Kidney (tissue), 14 donors: ENCODE results near the gene HCK. TPM values are rescaled to one million over a fixed set of nuclear protein-coding genes. Genes with fewer than 3 reads are reported as not detected.

ENCODE experiments used
- DNase-seq, 5 donors: peaks; one replicate each; pipeline ENCODE4 v3.0.0-alpha.2; 2013 to 2020
- FAIRE-seq: peaks from 2 replicates; lab custom pipeline; 2012; peaks lifted over from hg19 to GRCh38; lab: Jason Lieb, UNC
- H3K27ac ChIP-seq, 2 donors: one replicate each; pipeline ENCODE4 v1.7.0; 2013; ENCODE audit warnings: low read depth in 2 of 2, low read length in 2 of 2, inconsistent platforms in 1 of 2
- H3K27me3 ChIP-seq: one replicate; pipeline ENCODE4 v1.7.1; 2013; ENCODE audit warnings: low read length, inconsistent platforms; ENCODE audit not compliant: control insufficient read depth, insufficient read depth
- H3K36me3 ChIP-seq, 3 donors: one replicate each; pipeline versions ENCODE4 v1.7.0 to v1.7.1; 2013; ENCODE audit warnings: low read length in 3 of 3, control low read depth in 1 of 3, inconsistent platforms in 1 of 3; ENCODE audit not compliant: insufficient read depth in 3 of 3, control insufficient read depth in 2 of 3
- H3K4me1 ChIP-seq, 3 donors: one replicate each; pipeline versions ENCODE4 v1.7.0 to v1.7.1; 2013; ENCODE audit warnings: low read length in 3 of 3, inconsistent platforms in 1 of 3, low read depth in 1 of 3; ENCODE audit not compliant: control insufficient read depth in 2 of 3, insufficient read depth in 2 of 3
- H3K4me3 ChIP-seq, 3 donors: one replicate each; pipeline versions ENCODE4 v1.7.0 to v1.8.1; 2013; ENCODE audit warnings: low read length in 3 of 3, control low read depth in 1 of 3, inconsistent platforms in 1 of 3
- H3K9ac ChIP-seq, 3 donors: one replicate each; pipeline versions ENCODE4 v1.7.0 to v1.7.1; 2013; ENCODE audit warnings: low read length in 3 of 3, control low read depth in 1 of 3, inconsistent platforms in 1 of 3
- H3K9me3 ChIP-seq, 3 donors: one replicate each; pipeline versions ENCODE4 v1.7.0 to v1.7.1; 2013; ENCODE audit warnings: low read length in 3 of 3, control low read depth in 1 of 3, inconsistent platforms in 1 of 3; ENCODE audit not compliant: control insufficient read depth in 2 of 3, insufficient read depth in 1 of 3
- CTCF ChIP-seq: IDR thresholded peaks from 3 replicates; pipeline ENCODE4 v1.5.1; 2012; ENCODE audit warnings: mild to moderate bottlenecking, moderate library complexity, borderline replicate concordance; ENCODE audit not compliant: insufficient read depth; ENCODE audit errors: extremely low read depth
- intact Hi-C: fragments of 100-400 bp; cut with DNase I; formaldehyde crosslinking; loops from one replicate; pipeline ENCODE4 v1.11.1; 2022
- polyA plus RNA-seq: library from polyadenylated mRNA; stranded (reverse); fragments of 350-450 nt; fragmentation: Illumina TruSeq; extraction: RNeasy Lipid Tissue Mini Kit (QIAGEN cat#74804); gene quantifications from one replicate; pipeline ENCODE4 v1.2.3, GENCODE V29; 2014; ENCODE audit warnings: low read depth, low replicate concordance; ENCODE audit not compliant: insufficient read depth
- total RNA-seq: library from RNA; stranded (reverse); fragmentation: NEBNext Ultra II Directional; extraction: Animal tissue kit (Norgen Biotek cat#: 25700); gene quantifications from one replicate; pipeline ENCODE4 v1.2.1, GENCODE V29; 2021
- donor health status: control.
- donor health status: control.
- donor health status: control.
- donor health status: control.
- donor health status: control.
- donor health status: DM: yes; HTN: yes; CAD: no.
- donor health status: Normal renal cell carcinoma (clear cell type).

The HCK gene
- total and polyA plus RNA-seq, 2 donors from 2014 or later, result 3.9 to 24.0 TPM

GRCh38 chr20:32057656-32058184 is 5.7 kb downstream of the HCK start:
- no peak overlapping the region for H3K9ac ChIP-seq
- FAIRE-seq, result no peak
- no peak overlapping the region for H3K4me3 ChIP-seq
- no peak for DNase-seq
- intact Hi-C loops, result no loop called here
- H3K9me3 ChIP-seq, result no peaks in the 10 kb centered on the region
- TF ChIP-seq CTCF, result no peak
- no peaks in the 10 kb centered on the region for H3K4me1 ChIP-seq
- no peak overlapping the region for H3K27ac ChIP-seq
- H3K36me3 ChIP-seq, result no peaks in the 10 kb centered on the region
- peaks cover 6% of the 10 kb centered on the region for H3K27me3 ChIP-seq

GRCh38 chr20:32059189-32059588 is 7.1 kb downstream of the HCK start:
- TF ChIP-seq CTCF, result no peak
- DNase-seq, result no peak
- H3K36me3 ChIP-seq, result no peaks in the 10 kb centered on the region
- no peaks in the 10 kb centered on the region for H3K27me3 ChIP-seq
- no peak for FAIRE-seq
- H3K27ac ChIP-seq, result no peak overlapping the region
- H3K4me1 ChIP-seq, result no peaks in the 10 kb centered on the region
- no peaks in the 10 kb centered on the region for H3K9me3 ChIP-seq
- H3K9ac ChIP-seq, result no peak overlapping the region
- intact Hi-C loops, result no loop called here
- H3K4me3 ChIP-seq, result no peak overlapping the region

GRCh38 chr20:32062776-32063170 is 10.7 kb downstream of the HCK start:
- no peak overlapping the region for H3K4me3 ChIP-seq
- DNase-seq, result no peak
- no peak overlapping the region for H3K27ac ChIP-seq

More at GRCh38 chr20:32062776-32063170, 10.7 kb downstream of the HCK start:
- TF ChIP-seq CTCF, result no peak
- H3K9ac ChIP-seq, result no peak overlapping the region
- H3K4me1 ChIP-seq, result no peaks in the 10 kb centered on the region
- no peaks in the 10 kb centered on the region for H3K27me3 ChIP-seq
- H3K9me3 ChIP-seq, result no peaks in the 10 kb centered on the region
- intact Hi-C loops, result no loop called here
- no peaks in the 10 kb centered on the region for H3K36me3 ChIP-seq
- no peak for FAIRE-seq
